DOHH2 (cell line): Measurements from ENCODE around the gene ATP1A1.

Source experiments
- CTCF ChIP-seq: fragments of 200-600 bp; sonication (generic); IDR thresholded peaks from one replicate; pipeline ENCODE4 v1.5.1; 2014; ENCODE audit warnings: antibody characterized with exemption, mild to moderate bottlenecking, low read depth, low read length; ENCODE audit not compliant: poor library complexity, severe bottlenecking
- EZH2phosphoT487 ChIP-seq: fragments of 200-600 bp; sonication (generic); IDR thresholded peaks from 2 replicates; pipeline ENCODE4 v1.6.1; 2017; ENCODE audit warnings: borderline replicate concordance, mild to moderate bottlenecking, antibody characterized with exemption, low read length, moderate library complexity, mixed read lengths

DNA sequence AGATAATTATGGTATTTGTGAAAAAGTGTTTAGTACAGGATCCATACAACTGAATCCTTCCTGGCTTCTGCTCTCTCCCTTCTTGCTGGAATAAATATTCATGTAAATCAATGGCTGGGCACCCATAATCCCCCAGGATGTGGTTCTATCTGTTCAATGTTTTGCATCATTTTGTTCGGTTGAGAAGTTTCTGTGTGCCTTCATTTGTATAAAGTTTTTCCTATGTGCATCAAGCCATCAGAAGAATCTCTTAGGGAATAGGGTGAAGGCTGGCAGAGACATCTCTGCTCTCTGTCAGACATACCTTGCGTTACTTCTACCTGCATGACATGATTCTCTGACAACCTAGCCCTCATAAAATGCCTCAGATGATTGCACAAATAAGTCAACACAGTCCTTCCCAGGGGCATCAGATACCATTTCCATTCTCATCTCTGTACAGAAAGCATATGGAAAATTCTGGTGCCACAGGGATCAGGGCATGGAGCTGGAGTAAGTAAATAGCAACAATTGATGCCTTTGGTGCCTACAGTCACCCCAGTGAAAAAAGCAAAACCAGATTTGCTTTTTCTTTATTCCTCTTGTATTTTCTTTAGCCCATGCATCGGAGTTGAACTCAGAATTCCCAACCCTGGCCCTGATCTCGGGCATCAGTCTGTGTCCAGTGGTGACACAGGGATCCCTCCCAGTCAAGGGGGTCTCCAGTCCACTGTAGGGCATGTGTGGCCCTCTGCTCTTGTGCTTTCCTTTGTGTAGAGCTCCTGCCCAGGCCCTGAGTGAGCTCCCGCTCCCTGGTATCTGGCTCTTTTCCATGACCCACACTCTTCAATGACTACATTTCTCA is 39.7 kb upstream of the ATP1A1 start:
- TF ChIP-seq CTCF (no peak), EZH2phosphoT487 (no peak)
